Measurements from ENCODE around the gene DMXL2. TPM values are rescaled to one million over a fixed set of nuclear protein-coding genes. Genes with fewer than 3 reads are reported as not detected.
"Not testable (repeated sequence)": the region's sequence is repeated elsewhere in the genome, so short reads cannot be mapped to it uniquely, and the experiment has no call there.

Gene DMXL2
- total RNA-seq, 1 donor from 2014 or later = 16.1 TPM

DNA sequence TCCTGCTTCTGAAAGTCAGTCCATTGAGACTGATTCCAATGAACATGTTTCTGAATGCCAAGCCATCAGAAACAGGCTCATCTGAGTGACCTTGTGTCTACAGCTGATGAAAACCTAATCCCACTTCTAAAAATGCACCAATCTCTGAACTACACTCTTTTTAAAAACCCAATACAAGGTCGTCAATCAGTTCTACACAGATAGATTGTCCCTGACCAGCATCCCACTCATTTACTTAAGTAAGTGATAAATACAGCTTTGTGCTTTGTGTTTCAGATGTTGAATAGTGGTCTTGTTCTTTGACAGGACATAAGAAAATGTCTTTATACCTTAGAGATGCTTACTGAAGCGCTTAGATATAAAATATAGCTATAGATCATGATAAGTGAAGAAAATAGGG, 38.5 kb upstream of the DMXL2 start:
- DNase-seq (ENCODE audit: low read depth) = no peak
- Histone ChIP-seq H3K27me3 (ENCODE audit: control insufficient read depth, insufficient read depth, low read length) (no peaks in the 10 kb centered on the region), H3K4me3 (ENCODE audit: low read depth, low read length) (no peak overlapping the region), H3K36me3 (ENCODE audit: control insufficient read depth, insufficient read depth, low read length) (no peaks in the 10 kb centered on the region)
- TF ChIP-seq, protein P1, sequence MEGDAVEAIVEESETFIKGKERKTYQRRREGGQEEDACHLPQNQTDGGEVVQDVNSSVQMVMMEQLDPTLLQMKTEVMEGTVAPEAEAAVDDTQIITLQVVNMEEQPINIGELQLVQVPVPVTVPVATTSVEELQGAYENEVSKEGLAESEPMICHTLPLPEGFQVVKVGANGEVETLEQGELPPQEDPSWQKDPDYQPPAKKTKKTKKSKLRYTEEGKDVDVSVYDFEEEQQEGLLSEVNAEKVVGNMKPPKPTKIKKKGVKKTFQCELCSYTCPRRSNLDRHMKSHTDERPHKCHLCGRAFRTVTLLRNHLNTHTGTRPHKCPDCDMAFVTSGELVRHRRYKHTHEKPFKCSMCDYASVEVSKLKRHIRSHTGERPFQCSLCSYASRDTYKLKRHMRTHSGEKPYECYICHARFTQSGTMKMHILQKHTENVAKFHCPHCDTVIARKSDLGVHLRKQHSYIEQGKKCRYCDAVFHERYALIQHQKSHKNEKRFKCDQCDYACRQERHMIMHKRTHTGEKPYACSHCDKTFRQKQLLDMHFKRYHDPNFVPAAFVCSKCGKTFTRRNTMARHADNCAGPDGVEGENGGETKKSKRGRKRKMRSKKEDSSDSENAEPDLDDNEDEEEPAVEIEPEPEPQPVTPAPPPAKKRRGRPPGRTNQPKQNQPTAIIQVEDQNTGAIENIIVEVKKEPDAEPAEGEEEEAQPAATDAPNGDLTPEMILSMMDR (IDR thresholded peaks at IDR 0.05; ENCODE audit: insufficient read depth, low read length, severe bottlenecking) = no peak
- no peak for FAIRE-seq

DNA sequence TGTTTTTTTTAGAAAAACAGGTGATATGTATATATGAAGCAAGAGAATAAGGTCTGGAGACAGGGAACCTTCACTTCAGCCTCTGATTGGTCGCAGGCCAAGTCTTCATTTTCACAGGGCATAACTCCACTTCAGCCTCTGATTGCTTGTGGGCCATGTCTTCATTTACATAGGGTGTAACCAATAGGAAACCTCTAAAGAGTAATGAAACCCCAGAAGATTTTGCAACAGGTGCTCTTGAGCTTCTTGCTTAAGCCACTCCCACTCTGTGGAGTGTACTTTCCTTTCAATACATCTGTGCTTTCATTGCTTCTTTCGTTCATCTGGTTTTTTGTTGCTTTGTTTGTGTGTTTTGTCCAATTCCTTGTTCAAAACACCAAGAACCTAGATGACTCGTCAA, 36.1 kb upstream of the DMXL2 start:
- Histone ChIP-seq H3K4me3 (ENCODE audit: low read depth, low read length) (no peak overlapping the region), H3K27me3 (ENCODE audit: control insufficient read depth, insufficient read depth, low read length) (no peaks in the 10 kb centered on the region), H3K36me3 (ENCODE audit: control insufficient read depth, insufficient read depth, low read length) (no peaks in the 10 kb centered on the region)
- FAIRE-seq = no peak
- peak; percentile 4 for DNase-seq (ENCODE audit: low read depth)
- TF ChIP-seq, protein P1 (IDR thresholded peaks at IDR 0.05; ENCODE audit: insufficient read depth, low read length, severe bottlenecking) = no peak

DNA sequence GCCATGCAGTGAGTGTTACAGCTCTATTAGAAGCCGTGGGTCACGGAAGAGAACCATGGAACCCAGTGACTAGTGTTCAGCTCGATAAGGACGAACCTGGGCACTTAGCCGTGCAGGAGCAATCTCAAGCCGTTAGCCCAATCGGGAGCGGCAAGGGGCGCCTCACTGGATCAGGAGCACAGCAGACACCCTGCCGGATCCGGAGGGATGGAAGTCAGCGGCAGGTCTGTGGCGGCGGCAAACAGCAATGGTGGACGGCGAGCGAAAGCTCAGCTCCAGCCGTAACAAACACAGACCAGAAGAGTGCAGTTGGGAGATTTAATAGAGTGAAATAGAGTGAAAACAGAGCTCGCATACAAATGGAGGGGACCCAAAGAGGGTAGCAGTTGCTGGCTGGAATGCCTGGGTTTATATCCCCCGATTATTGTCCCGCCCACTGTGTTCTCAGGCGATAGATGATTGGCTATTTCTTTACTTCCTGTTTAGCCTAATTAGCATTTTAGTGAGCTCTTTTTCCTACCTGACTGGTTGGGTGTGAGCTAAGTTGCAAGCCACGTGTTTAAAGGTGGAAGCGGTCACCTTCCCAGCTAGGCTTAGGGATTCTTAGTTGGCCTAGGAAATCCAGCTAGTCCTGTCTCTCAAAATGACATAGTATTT, 33.0 kb upstream of the DMXL2 start:
- H3K4me3 ChIP-seq (ENCODE audit: low read depth, low read length); DNase-seq (ENCODE audit: low read depth); FAIRE-seq; H3K36me3 ChIP-seq (ENCODE audit: control insufficient read depth, insufficient read depth, low read length); H3K27me3 ChIP-seq (ENCODE audit: control insufficient read depth, insufficient read depth, low read length): not testable (repeated sequence)

DNA sequence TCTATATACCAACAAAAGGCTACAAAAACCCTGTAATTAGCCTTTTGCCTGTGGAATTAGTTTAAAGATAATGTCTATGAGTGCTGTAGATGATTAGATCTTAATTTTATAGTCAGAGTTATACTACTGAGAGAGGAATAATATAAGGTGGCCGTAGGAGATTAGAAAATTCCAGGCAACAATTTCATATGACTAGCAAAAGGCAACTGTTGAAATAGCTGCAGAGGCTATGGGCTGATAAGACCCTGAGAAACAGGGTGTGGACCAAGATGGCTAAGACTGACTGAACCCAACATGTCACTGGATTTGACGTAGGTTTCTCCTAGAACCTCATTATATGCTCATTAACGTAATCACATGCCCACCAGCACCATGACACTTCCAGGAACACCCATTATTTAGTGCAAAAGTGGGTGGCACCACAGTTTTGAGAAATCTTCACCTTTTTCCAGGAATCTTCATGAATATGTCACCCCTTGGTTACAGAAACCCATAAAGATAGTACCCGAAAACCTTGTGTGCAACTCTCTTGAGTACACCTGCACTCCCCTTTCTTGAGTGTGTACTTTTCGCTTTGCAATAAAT, 29.6 kb upstream of the DMXL2 start:
- Histone ChIP-seq H3K4me3 (ENCODE audit: low read depth, low read length) (no peak overlapping the region), H3K36me3 (ENCODE audit: control insufficient read depth, insufficient read depth, low read length) (no peaks in the 10 kb centered on the region), H3K27me3 (ENCODE audit: control insufficient read depth, insufficient read depth, low read length) (peaks cover 1% of the 10 kb centered on the region)
- FAIRE-seq (no peak), DNase-seq (ENCODE audit: low read depth) (no peak)
- TF ChIP-seq, protein P1 (IDR thresholded peaks at IDR 0.05; ENCODE audit: insufficient read depth, low read length, severe bottlenecking) = no peak

DNA sequence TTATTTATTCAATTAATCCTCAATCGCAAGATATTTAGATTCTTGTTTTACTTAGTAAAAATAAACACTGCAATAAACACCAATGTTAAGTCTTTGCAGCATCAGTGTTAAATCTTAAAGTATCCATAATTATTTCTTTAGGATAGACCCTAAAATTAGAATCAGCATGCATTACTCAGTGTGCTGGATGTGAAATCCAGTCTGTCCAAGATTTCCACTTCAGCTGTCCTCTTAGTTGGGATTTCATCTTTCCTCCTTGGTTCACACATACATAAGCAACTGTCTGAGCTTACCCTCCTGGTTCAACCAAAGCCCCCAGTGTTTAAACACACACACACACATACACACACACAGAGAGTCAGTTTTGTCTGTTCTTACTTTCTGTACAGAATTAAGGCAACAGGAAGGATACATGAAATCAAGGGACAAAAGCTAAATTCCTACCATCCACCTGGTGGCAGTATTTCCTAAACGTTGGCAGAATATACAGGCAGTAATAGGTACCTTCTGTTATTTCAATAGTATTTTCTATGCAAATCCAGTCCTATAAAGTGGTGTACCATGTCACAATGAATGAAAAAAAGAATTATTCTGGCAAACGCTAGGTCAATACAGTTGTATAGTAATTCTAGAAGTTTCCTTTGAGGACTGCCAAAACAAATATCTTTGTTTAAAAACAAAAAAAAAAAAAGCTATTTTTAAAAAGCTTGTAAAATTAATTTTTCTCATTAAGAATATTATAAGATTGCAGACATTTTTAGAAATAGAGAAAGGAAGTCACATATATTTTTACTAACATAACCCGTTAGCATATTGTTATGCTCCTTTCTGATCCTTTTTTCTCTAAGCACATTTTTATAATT, 27.3 kb upstream of the DMXL2 start:
- no peak overlapping the region for H3K4me3 ChIP-seq (ENCODE audit: low read depth, low read length)

DNA sequence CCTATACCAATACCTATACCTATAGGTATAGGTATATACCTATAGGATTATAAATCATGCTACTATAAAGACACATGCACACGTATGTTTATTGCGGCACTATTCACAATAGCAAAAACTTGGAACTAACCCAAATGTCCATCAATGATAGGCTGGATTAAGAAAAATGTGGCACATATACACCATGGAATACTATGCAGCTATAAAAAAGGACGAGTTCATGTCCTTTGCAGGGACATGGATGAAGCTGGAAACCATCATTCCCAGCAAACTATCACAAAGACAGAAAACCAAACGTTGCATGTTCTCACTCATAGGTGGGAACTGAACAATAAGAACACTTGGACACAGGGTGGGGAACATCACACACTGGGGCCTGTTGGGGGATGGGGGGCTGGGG, 26.1 kb upstream of the DMXL2 start:
- not testable (repeated sequence) for H3K4me3 ChIP-seq (ENCODE audit: low read depth, low read length); FAIRE-seq; H3K27me3 ChIP-seq (ENCODE audit: control insufficient read depth, insufficient read depth, low read length); DNase-seq (ENCODE audit: low read depth); H3K36me3 ChIP-seq (ENCODE audit: control insufficient read depth, insufficient read depth, low read length)

More for the DNA sequence above, 27.3 kb upstream of the DMXL2 start:
- Histone ChIP-seq H3K36me3 (ENCODE audit: control insufficient read depth, insufficient read depth, low read length) (no peaks in the 10 kb centered on the region), H3K27me3 (ENCODE audit: control insufficient read depth, insufficient read depth, low read length) (peaks cover 1% of the 10 kb centered on the region)
- TF ChIP-seq, protein P1 (IDR thresholded peaks at IDR 0.05; ENCODE audit: insufficient read depth, low read length, severe bottlenecking) = peak; percentile 56
- DNase-seq (ENCODE audit: low read depth) (peak; percentile 77), FAIRE-seq (no peak)

DNA sequence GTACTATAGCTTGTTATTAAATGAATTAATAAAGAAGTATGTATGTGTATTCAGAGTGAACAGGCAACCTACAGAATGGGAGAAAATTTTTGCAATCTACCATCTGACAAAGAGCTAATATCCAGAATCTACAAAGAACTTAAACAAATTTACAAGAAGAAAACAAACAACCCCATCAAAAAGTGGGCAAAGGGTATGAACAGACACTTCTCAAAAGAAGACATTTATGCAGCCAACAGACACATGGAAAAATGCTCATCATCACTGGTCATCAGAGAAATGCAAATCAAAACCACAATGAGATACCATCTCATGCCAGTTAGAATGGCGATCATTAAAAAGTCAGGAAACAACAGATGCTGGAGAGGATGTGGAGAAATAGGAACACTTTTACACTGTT, 25.5 kb upstream of the DMXL2 start:
- H3K4me3 ChIP-seq (ENCODE audit: low read depth, low read length); FAIRE-seq; DNase-seq (ENCODE audit: low read depth); H3K36me3 ChIP-seq (ENCODE audit: control insufficient read depth, insufficient read depth, low read length); H3K27me3 ChIP-seq (ENCODE audit: control insufficient read depth, insufficient read depth, low read length): not testable (repeated sequence)
